Measurements from ENCODE around the gene MBD4.

The MBD4 gene

GRCh38 chr3:129410971-129411370 lies 28.8 kb downstream of the MBD4 start:
- no peak for TF ChIP-seq CTCF (IDR thresholded peaks at IDR 0.05; ENCODE audit: low read depth, low read length, missing control alignments)
- DNase-seq (ENCODE audit: low read depth), result no peak
- no peak overlapping the region for H3K4me3 ChIP-seq (ENCODE audit: low read depth, low read length)

- no peak overlapping the region for H3K4me3 ChIP-seq (ENCODE audit: low read depth, low read length)
- no peak for TF ChIP-seq CTCF (IDR thresholded peaks at IDR 0.05; ENCODE audit: low read depth, low read length, missing control alignments)
- DNase-seq (ENCODE audit: low read depth), result no peak
Measured at GRCh38 chr3:129409541-129409940, 30.2 kb downstream of the MBD4 start.

GRCh38 chr3:129404610-129405009 lies 35.1 kb downstream of the MBD4 start:
- DNase-seq (ENCODE audit: low read depth), result no peak
- H3K4me3 ChIP-seq (ENCODE audit: low read depth, low read length), result no peak overlapping the region
- no peak for TF ChIP-seq CTCF (IDR thresholded peaks at IDR 0.05; ENCODE audit: low read depth, low read length, missing control alignments)

GRCh38 chr3:129404130-129404529 lies 35.6 kb downstream of the MBD4 start:
- no peak overlapping the region for H3K4me3 ChIP-seq (ENCODE audit: low read depth, low read length)
- TF ChIP-seq CTCF (IDR thresholded peaks at IDR 0.05; ENCODE audit: low read depth, low read length, missing control alignments), result no peak
- no peak for DNase-seq (ENCODE audit: low read depth)

- no peak for DNase-seq (ENCODE audit: low read depth)
- TF ChIP-seq CTCF (IDR thresholded peaks at IDR 0.05; ENCODE audit: low read depth, low read length, missing control alignments), result no peak
- no peak overlapping the region for H3K4me3 ChIP-seq (ENCODE audit: low read depth, low read length)
Measured at GRCh38 chr3:129403450-129403849, 36.3 kb downstream of the MBD4 start.

- H3K4me3 ChIP-seq (ENCODE audit: low read depth, low read length), result no peak overlapping the region
- no peak for TF ChIP-seq CTCF (IDR thresholded peaks at IDR 0.05; ENCODE audit: low read depth, low read length, missing control alignments)
- DNase-seq (ENCODE audit: low read depth), result no peak
Measured at GRCh38 chr3:129402616-129403015, 37.1 kb downstream of the MBD4 start.

GRCh38 chr3:129402210-129402609 lies 37.5 kb downstream of the MBD4 start:
- no peak for DNase-seq (ENCODE audit: low read depth)
- no peak for TF ChIP-seq CTCF (IDR thresholded peaks at IDR 0.05; ENCODE audit: low read depth, low read length, missing control alignments)

More at GRCh38 chr3:129402210-129402609, 37.5 kb downstream of the MBD4 start:
- no peak overlapping the region for H3K4me3 ChIP-seq (ENCODE audit: low read depth, low read length)

Data from GM12864 (cell line).